HG03025 (cell line): ENCODE measurements around the gene FMO1.
"Not testable (repeated sequence)": the region's sequence is repeated elsewhere in the genome, so short reads cannot be mapped to it uniquely, and the experiment has no call there.

Experiments
- ATAC-seq: cut with Tn5 transposase; IDR thresholded peaks from one replicate; pipeline ENCODE4 v1.9.1; 2021; ENCODE audit warnings: mild to moderate bottlenecking, moderate library complexity; ENCODE audit not compliant: unreplicated experiment, low FRiP score

The FMO1 gene, protein sequence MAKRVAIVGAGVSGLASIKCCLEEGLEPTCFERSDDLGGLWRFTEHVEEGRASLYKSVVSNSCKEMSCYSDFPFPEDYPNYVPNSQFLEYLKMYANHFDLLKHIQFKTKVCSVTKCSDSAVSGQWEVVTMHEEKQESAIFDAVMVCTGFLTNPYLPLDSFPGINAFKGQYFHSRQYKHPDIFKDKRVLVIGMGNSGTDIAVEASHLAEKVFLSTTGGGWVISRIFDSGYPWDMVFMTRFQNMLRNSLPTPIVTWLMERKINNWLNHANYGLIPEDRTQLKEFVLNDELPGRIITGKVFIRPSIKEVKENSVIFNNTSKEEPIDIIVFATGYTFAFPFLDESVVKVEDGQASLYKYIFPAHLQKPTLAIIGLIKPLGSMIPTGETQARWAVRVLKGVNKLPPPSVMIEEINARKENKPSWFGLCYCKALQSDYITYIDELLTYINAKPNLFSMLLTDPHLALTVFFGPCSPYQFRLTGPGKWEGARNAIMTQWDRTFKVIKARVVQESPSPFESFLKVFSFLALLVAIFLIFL

DNA sequence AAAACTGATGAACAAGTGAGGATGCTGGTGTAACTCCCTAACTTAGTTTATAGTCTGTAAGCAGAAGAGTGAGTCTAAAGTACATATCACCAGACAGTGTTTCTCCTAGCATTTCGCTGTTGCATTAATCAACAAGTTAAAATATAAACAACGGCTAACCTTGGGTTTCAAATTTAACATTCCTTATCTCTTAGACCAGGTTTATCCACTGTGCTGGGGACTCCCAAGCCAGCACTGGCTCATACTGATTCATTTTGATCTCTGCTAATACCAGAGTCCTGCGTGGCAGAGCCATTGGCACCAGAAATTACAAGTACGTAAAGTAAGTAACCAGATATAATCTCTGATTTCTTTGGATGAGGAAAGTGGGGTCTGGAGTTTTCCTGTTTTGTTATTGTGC lies at the start of gene FMO1:
Gene FMO1, plus strand, starts transcription at position 193 of the 400 bp plus-strand sequence. CDS start 9,594 bp downstream, outside the sequence.
- no peak for ATAC-seq

DNA sequence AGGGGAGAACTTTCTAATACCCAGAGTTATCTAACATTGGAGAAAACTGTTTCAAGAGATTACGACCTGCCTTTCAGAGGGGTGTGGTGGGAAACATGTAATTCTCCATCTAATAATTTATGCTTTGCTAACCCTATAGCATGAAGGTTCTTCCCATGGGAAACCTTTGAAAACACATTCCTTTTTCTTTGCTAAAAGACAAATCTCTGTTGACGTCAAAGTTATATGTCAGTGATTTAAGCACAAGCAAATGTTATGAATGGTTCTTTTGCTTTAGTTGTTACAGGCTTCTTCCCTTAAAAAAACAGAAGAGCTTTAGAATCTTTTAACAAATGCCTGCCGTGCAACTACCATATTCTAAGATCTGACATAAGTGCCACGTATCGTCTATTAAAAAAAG lies 44.0 kb upstream of the FMO1 start:
- ATAC-seq: no peak

DNA sequence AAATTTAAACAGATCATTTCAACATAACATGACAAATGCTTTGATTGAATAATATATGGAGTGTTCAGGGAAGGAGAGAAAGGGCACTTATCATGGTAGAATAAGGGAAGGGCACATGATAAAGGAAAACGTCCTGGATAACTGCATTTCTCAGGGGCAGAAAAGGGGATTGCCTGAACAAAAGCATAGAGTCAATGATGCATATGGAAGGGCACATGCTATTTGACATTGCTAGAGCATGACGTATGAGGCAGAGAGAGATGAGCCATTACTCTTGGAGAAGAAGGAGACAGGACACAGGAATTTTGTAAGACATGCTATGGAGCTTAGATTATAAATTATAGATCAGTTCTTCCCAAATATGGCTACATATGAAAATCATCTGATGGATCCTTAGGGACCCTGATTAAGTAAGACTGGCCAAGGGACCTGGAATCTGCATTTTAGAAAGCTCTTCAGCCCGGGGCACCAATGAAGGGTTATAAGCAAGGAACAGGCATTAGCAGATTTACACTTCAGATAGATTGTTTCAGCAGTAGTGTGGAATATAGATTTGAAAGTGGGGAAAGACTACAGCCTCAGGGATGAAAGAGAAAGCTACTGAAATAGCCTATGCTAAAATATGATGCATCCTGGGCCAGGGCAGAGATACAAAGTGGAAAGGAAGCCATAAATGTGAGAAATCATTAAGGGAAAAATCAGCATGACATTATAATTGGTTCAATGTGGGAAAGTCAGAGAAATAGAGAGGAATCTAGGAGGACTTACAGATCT lies 41.9 kb upstream of the FMO1 start:
- no peak for ATAC-seq

DNA sequence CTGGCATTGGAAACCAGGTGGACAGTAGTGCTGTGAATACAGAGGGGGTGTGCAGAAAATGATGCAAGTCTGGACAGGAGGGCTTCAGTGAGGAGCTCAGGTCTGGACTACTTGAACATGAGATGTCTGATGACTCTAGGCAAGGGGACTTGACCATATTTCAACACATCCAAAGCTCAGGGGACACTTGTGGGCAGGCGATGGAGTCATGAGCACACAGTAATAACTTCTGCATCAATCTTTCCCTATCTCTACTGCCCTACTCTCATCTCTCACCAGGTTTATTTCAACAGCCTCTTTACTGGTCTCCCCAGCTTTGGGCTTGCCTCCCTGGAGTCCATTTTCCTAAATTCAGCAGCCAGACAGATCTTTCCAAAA lies 41.3 kb upstream of the FMO1 start:
- no peak for ATAC-seq

DNA sequence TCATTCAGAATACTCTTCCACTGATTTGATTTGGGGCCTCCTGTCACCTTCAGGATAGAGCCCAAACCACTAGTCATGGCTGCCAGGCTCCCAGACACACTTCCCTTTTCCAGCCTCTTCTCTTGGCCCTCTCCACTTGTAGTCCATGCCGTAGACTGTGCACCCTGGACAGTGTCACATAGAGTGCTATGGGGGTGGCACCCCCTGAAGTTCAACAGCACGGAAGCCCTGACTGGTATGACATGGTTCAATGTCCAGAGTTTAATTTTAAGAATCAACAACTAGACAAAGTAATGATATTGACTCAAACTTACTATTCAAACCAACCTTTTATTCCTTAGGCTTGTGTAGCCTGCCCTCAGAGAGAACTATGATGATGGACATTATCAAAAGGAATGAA lies 40.9 kb upstream of the FMO1 start:
- no peak for ATAC-seq

DNA sequence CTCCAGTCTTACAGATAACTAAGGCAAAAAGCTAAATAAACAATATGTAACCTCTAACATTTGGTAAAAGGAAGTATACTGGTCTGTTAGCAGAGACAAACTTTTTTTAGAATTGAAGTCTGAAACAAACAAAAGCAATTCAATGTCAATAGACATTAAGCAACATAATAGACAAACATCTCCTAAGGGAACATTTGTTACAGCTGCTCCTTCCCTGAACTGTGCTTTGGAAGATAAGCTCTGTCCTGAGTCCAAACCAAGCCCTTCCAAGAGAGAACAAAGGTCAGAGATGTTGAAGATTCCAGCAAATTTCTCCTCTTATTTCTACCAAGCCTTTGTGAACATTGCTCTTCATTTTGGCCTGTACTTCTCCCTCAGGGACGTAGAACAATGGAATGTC lies 37.9 kb upstream of the FMO1 start:
- ATAC-seq: no peak

DNA sequence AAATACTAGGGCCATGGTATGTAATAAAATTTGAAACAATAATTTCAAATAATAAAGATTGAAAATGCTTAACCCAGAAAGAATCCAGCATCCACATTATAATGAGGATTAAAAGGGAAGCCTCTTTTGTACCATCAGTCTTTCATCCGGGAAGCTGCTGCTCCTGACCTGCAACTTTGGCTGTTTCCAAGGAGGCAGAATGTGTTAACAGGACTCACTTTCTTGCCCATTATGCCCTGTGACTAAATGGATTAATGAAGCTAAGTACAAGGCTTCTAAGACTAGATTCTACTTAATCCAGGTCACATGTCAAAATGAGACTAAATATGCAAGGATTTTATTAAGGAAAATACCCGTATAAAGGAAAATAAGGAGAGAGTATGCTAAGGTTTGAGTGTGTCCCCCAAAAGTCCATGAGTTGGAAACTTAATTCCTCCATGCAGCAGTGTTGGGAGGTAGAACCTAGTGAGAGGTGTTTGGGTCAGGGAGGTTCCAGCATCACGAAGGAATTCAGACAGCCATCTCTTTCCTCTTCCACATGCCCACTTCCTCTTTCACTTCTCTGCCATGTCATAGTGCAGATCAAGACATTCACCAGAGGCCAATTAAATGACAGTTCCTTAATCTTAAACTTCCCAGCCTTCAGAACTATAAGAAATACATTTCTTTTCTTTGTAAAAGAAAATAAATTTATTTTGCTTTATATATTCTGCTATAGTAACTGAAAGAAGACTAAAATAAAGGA lies 35.5 kb upstream of the FMO1 start:
- no peak for ATAC-seq

DNA sequence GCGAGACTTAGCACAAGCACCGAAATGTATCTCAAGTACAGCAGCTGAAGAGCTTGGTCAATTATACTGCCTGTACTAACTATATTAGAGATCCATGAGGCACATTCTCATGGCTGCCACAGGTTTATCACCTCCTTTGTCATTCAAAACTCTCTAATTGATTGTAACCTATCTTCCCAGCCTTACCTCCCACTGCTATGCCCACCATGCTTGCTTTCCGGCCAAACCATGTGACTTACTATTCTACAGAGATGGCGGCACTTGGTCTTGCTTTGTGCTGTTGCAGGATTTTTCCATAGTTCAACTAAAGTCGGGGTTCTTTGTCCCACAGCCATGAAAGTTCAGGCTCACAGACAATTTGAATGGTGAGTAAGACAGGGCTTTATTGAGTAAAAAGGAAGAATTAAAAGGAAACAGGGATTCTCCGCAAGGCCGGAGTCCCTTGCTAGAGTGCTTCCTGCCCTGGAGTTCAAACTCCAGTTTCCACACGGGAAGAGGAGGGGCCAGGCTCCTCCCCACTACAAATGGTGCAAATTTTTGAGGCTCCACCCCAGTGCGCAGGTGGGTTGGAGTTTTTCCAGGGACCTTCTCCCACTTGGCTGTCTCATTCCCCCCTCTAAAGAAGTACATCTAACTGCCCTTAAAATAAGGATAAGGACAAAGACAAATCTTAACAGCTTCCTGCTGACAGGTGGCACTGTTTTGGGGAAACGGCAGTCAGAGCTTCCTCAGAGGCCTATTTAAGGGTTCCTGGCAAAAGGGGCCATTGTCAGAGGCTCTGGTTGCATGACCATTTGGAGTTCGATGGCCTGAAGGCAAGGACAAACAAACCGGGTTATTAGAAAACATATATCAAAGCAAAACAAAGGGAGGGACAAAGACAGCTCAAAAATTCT lies 34.5 kb upstream of the FMO1 start:
- ATAC-seq: no peak

DNA sequence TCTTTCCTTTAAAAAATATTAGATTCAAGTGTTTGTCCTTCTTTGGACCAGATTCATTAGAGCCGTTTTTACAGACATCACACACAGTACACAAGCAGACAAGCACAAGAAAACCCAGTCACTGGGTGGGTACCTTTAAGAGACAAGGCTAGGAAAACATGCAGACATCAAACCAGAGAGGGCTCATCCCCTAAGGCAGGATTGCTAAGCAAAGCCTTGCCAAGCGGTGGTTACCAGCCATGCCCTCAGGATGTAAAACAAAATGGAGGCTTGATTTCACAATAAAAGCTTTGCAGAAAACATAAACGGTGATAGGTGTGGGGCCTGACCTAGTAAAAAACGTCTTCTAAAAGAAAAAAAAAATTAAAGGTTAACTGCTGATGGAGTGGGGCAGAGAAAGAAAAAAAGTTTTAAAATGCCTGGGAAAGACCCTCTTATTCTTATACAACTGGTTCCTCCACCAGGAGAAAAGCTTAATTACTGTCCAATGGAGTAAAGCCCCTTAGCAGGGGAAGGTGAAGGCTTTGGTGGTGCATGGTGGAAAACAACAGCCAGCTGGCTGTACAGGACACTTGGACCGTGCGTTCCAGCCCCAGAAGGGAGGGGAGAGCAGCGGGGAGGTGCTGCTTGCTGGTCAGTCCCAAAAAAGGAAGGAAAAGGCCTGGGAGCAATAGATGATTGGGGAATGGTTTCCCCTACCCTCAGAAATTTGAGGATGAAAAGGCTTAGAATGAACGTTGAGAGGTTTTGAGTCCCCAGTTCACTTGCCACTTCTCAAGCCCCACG lies 30.4 kb upstream of the FMO1 start:
- no peak for ATAC-seq

DNA sequence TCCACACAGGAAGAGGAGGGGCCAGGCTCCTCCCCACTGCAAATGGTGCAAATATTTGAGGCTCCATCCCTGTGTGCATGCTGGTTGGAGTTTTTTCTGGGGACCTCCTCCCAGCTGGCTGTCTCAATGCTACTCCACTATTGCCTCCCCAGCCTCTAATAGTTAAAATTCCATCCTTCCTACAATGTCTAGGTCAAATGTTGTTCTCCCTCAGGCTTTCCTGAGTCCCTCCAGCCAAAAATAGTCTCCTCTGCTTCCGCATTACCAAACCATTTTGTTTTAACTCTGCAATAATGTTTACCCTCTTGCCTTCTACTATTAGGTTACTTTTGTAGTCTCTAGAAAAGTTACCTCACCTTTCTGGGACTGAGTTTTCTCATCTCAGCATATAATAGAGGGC lies 29.6 kb upstream of the FMO1 start:
- no peak for ATAC-seq

DNA sequence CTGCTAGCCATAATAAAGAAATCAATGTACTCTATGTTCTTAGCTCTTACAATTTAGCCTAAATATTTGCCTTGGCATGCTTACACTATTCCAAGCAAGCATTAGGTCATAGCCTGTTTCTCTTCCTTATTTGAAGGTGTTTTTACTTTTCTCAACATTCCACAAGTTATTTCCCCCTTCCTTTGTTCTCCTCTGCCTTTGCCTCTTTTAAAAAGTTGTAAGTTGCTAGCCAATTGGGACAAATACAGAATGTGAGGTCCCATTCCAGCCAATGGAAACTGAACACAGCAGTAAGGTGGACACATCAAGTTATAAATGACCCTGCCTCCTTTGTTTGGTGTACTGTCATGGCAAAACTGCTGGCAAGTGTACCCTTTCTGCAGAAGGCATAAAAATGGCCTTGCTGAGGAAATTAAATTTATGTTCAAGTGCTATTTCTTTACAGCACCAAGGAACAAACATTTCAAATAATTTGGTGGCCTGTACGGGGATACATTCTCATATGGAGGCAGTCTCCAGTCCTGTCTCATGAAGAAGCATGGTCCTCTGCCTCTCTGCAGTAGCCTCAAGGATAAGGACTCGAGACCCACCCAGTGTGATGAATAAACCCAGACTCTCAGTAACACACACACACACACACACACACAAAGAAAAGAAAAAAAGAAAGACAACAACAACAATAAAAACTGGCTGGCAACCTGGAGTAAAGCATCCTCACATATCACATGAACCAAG lies 28.8 kb upstream of the FMO1 start:
- no peak for ATAC-seq

DNA sequence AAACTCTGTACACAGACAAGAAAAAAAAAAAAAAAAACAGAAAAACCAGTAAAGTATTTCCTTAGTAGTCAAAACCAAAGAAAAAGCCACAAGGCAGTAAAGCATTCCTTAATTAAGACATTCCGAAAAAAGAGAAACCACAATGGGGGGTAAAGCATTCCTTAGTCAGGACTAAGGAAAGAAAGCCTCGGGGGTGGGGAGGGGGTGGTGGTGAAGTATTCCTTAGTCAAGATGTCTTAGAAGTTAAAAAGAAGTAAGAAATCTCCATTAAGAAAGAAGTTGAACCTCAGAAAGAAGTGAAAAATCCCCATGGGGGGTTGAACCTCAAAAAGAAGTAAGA lies 28.2 kb upstream of the FMO1 start:
- no peak for ATAC-seq

DNA sequence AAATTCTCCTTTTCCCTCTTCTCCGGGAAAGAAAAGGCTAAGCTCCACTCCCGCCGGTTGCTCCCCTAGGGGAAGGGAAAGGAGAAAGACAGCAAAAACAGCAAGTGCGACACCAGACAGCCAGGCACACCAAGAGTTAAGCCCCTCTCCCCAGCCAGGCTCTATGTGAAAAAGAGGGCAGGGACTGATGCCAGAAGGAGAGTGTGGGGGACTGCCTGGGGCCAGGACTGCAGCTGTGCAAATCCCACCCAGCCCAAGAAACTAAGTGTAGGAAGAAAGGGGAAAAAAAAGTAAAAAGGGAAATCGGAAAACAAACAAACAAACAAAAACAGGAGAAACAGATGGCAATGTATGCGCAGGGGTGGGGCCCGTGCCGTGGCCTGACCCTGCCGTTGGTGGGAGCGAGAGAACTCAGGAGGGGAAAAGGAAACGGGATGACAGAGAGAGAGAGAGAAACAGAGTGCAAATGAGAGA lies 27.7 kb upstream of the FMO1 start:
- ATAC-seq: no peak

DNA sequence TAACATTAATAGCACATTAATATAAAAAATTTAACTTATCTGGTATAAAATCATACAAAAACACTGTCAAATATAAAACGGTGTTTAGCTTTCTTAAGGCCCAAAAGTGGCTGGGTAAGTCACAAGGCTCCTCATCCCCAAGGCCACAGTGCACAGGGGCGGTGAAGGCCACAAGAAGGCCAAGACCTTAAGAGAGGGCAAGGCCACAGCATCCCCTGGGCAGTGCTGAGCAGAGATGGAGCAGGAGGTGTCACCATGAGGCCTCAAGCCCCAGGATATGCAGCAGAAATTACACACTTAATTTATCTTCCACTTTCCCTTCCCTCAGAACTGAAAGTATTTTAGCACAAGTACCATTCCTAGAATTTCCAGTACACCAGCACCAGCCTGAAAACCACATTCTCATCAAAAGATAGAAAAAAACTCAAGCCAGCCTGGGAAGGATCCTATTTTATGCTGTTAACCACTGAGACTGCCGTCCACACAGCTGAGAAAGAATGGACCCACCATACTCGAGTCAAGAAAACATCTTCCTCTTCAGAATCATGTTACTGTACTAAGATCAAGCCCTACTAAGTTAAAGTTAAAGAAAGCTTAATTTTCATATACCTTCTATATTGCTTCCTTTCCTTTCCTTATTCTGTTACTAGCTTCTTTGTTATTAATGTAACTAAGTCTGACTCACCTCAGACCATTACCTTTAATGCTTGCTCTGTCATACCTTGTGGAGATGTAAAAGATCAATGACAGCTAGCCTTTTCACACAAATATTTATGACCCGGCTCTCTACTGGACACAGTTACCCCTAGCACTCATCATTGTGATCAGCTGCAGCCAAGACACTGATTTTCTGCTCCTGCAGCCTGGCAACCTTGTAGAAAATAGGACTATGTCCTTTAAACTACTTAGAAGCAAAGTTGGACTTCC lies 26.4 kb upstream of the FMO1 start:
- ATAC-seq: no peak

DNA sequence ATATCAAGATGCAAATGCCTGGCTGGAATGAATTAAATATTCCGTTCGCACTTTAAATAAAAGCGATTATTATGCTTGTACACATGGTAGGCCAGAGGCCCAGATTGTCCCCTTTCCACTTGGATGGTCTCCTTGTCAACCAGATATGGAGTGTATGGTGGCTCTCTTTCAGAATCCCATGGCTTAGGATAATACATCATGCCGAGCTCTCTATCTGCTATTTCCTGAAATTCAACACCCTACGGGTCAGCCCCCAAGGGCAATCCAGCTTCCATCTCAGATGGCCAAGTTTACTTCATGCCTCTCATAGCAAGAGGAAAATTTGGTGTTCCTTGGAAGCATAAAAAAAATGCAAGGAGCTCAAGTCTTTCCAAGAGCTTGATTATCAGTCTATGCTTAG lies 25.4 kb upstream of the FMO1 start:
- no peak for ATAC-seq

DNA sequence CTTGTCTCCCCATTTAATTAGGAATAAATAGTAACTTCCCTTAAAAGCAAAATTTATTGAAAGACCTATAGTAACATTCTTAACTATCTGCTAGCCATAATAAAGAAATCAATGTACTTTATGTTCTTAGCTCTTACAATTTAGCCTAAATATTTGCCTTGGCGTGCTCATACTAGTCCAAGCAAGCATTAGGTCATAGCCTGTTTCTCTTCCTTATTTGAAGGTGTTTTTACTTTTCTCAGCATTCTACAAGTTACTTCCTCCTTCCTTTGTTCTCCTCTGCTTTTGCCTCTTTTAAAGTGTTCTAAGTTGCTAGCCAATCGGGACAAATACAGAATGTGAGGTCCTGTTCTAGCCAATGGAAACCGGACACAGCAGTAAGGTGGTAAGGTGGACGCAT lies 24.0 kb upstream of the FMO1 start:
- not testable (repeated sequence) for ATAC-seq

DNA sequence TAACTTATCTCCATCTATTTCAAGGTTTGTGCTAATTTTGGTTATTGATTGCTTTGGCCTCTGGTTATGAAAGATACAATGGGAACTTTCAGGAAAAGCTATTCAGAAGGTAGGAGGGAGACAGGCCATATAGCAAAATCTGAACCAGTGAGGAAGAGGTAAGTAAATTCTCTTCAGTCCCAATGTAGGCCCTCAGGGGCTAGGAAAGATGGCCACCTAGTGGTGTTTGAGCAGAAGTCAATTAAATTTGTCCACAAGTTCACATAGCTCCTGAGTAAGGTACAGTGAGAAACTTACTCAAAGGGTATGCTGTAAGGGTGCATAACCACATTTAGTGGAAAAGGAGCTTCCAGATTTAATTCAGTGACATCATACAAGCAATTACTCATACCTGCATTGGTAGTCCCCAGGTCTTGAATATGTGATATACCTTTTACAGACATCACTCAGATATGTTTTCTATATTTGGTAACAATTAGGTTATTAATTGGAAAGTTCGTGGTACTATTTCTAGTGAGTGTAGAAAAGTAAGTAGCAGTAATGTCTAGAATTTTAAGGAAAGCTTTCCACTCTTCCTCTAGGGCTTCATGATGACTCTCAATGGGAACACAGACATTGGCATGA lies 21.4 kb upstream of the FMO1 start:
- peak; percentile 87 for ATAC-seq
